ENCODE measurements around the gene WDR72. TPM values are rescaled to one million over a fixed set of nuclear protein-coding genes. Genes with fewer than 3 reads are reported as not detected.
"Not testable (repeated sequence)": the region's sequence is repeated elsewhere in the genome, so short reads cannot be mapped to it uniquely, and the experiment has no call there.

The WDR72 gene
- total RNA-seq, 2 experiments from 2014 or later: not detected

DNA sequence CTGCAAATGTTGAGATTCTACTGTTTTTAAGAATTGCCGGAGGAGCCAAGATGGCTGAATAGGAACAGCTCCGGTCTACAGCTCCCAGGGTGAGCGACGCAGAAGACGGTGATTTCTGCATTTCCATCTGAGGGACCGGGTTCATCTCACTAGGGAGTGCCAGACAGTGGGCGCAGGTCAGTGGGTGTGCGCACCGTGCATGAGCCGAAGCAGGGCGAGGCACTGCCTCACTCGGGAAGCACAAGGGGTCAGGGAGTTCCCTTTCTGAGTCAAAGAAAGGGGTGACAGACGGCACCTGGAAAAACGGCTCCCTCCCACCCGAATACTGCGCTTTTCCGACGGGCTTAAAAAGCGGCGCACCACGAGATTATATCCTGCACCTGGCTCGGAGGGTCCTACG is 75.3 kb downstream of the WDR72 start:
- not testable (repeated sequence) for DNase-seq

DNA sequence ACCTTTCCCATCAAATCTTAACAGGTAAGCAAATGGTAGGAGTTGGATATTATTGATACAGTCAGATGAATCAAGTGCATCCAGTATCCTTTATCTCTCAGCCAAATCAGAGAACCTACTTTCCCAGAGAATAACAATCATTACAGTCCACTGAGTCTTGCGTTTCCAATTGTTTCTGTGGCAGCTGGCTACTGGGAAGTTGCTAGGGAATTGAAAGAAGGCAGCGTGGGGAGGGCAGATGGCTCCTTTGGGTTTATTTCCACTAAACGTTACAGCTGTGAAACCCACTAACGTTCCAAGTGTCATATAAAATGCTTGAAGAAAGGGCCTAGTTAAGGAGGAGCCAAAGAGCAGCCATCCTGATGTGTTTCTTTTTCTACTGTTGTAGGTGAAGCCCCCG is 78.4 kb downstream of the WDR72 start:
- H3K4me3 Mint-ChIP-seq: no peak overlapping the region
- no peak for DNase-seq
- intact Hi-C loops (cut with micrococcal nuclease): no loop called here
- no peaks in the 10 kb centered on the region for H3K9me3 Mint-ChIP-seq
- no peak overlapping the region for H3K27ac Mint-ChIP-seq
- no peaks in the 10 kb centered on the region for H3K4me1 Mint-ChIP-seq (ENCODE audit: low read depth)
- no peaks in the 10 kb centered on the region for H3K27me3 Mint-ChIP-seq (ENCODE audit: low read depth)
- CTCF ChIA-PET: no interaction called here
- no peaks in the 10 kb centered on the region for H3K36me3 Mint-ChIP-seq (ENCODE audit: low read depth)

More for the DNA sequence above, 75.3 kb downstream of the WDR72 start:
- H3K4me1 Mint-ChIP-seq (ENCODE audit: low read depth); H3K9me3 Mint-ChIP-seq; CTCF ChIA-PET; H3K4me3 Mint-ChIP-seq; H3K27ac Mint-ChIP-seq; H3K36me3 Mint-ChIP-seq (ENCODE audit: low read depth); intact Hi-C loops (cut with micrococcal nuclease); H3K27me3 Mint-ChIP-seq (ENCODE audit: low read depth): not testable (repeated sequence)

- no peaks in the 10 kb centered on the region for H3K9me3 Mint-ChIP-seq
- no peak for DNase-seq
- no peak overlapping the region for H3K4me3 Mint-ChIP-seq
These were observed 83.6 kb downstream of the WDR72 start for GRCh38 chr15:53675832-53676231.

GRCh38 chr15:53671545-53671944 is 87.9 kb downstream of the WDR72 start:
- Mint-ChIP-seq H3K9me3 (no peaks in the 10 kb centered on the region), H3K4me3 (no peak overlapping the region), H3K27ac (no peak overlapping the region), H3K27me3 (ENCODE audit: low read depth) (no peaks in the 10 kb centered on the region), H3K36me3 (ENCODE audit: low read depth) (no peaks in the 10 kb centered on the region), H3K4me1 (ENCODE audit: low read depth) (no peaks in the 10 kb centered on the region)
- CTCF ChIA-PET: no interaction called here
- DNase-seq: no peak
- intact Hi-C loops (cut with micrococcal nuclease): no loop called here

More at GRCh38 chr15:53675832-53676231, 83.6 kb downstream of the WDR72 start:
- H3K27ac Mint-ChIP-seq: no peak overlapping the region
- no peaks in the 10 kb centered on the region for H3K36me3 Mint-ChIP-seq (ENCODE audit: low read depth)
- intact Hi-C loops (cut with micrococcal nuclease): no loop called here
- CTCF ChIA-PET: no interaction called here
- no peaks in the 10 kb centered on the region for H3K27me3 Mint-ChIP-seq (ENCODE audit: low read depth)
- H3K4me1 Mint-ChIP-seq (ENCODE audit: low read depth): no peaks in the 10 kb centered on the region

GRCh38 chr15:53670701-53671100 is 88.8 kb downstream of the WDR72 start:
- Mint-ChIP-seq H3K36me3 (ENCODE audit: low read depth) (no peaks in the 10 kb centered on the region), H3K9me3 (no peaks in the 10 kb centered on the region), H3K4me3 (no peak overlapping the region), H3K27ac (no peak overlapping the region), H3K27me3 (ENCODE audit: low read depth) (no peaks in the 10 kb centered on the region), H3K4me1 (ENCODE audit: low read depth) (no peaks in the 10 kb centered on the region)
- CTCF ChIA-PET: no interaction called here
- DNase-seq: no peak
- intact Hi-C loops (cut with micrococcal nuclease): no loop called here

GRCh38 chr15:53665930-53666329 is 93.5 kb downstream of the WDR72 start:
- CTCF ChIA-PET: no interaction called here
- DNase-seq: no peak
- Mint-ChIP-seq H3K36me3 (ENCODE audit: low read depth) (no peaks in the 10 kb centered on the region), H3K4me1 (ENCODE audit: low read depth) (no peaks in the 10 kb centered on the region), H3K4me3 (no peak overlapping the region), H3K27ac (no peak overlapping the region), H3K27me3 (ENCODE audit: low read depth) (no peaks in the 10 kb centered on the region), H3K9me3 (no peaks in the 10 kb centered on the region)
- intact Hi-C loops (cut with micrococcal nuclease): no loop called here

GRCh38 chr15:53658827-53659555 is 100.5 kb downstream of the WDR72 start:
- intact Hi-C loops (cut with micrococcal nuclease): no loop called here
- H3K27ac Mint-ChIP-seq: no peak overlapping the region
- H3K27me3 Mint-ChIP-seq (ENCODE audit: low read depth): peaks cover 2% of the 10 kb centered on the region
- H3K4me3 Mint-ChIP-seq: no peak overlapping the region
- no peaks in the 10 kb centered on the region for H3K9me3 Mint-ChIP-seq
- CTCF ChIA-PET: no interaction called here
- no peaks in the 10 kb centered on the region for H3K36me3 Mint-ChIP-seq (ENCODE audit: low read depth)
- DNase-seq: no peak
- no peaks in the 10 kb centered on the region for H3K4me1 Mint-ChIP-seq (ENCODE audit: low read depth)

GRCh38 chr15:53658255-53658654 is 101.2 kb downstream of the WDR72 start:
- H3K36me3 Mint-ChIP-seq (ENCODE audit: low read depth): no peaks in the 10 kb centered on the region
- intact Hi-C loops (cut with micrococcal nuclease): no loop called here
- H3K27me3 Mint-ChIP-seq (ENCODE audit: low read depth): peaks cover 3% of the 10 kb centered on the region
- H3K9me3 Mint-ChIP-seq: no peaks in the 10 kb centered on the region
- CTCF ChIA-PET: no interaction called here
- no peak overlapping the region for H3K27ac Mint-ChIP-seq
- no peaks in the 10 kb centered on the region for H3K4me1 Mint-ChIP-seq (ENCODE audit: low read depth)
- no peak overlapping the region for H3K4me3 Mint-ChIP-seq
- DNase-seq: no peak

DNA sequence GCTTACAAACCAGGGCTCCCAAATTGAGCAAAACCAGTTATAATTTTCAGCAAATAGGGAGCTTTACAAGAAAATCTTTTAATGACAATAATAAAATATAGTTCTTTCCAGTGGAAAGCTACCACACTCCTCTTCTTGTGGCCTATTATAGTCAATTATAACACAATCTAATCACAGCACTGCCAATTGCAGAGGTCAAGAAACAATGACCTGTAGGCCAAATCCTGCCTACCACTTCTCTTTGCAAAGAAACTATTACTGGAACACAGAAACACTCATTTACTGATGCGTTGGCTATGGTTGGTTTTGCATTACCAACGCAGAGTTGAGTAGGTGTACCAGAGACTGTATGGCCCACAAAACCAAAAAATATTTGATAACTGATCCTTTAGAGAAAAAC is 110.5 kb downstream of the WDR72 start:
- Mint-ChIP-seq H3K27me3 (ENCODE audit: low read depth) (peaks cover 10% of the 10 kb centered on the region), H3K9me3 (no peaks in the 10 kb centered on the region), H3K4me1 (ENCODE audit: low read depth) (no peaks in the 10 kb centered on the region), H3K36me3 (ENCODE audit: low read depth) (no peaks in the 10 kb centered on the region), H3K4me3 (no peak overlapping the region), H3K27ac (no peak overlapping the region)
- no peak for DNase-seq
- intact Hi-C loops (cut with micrococcal nuclease): no loop called here
- CTCF ChIA-PET: no interaction called here

DNA sequence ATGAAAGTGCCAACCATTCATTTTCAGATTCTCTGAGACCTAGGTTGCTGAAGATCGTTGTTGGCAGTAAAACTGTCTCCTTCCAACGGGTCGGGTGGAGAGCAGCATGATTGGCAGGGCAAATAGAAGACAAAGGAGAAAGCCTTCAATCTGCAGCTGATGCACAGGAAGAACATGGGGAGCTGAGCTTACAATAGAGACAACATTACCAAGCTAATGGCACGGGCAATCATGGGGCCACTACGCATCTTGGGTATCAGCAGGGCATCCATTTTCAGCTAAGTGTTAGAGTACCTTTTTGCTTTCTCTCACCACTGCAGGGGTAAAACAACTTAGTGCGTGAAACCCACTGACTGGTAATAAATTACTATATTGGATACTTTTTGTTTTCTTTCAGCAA is 114.8 kb downstream of the WDR72 start:
- H3K36me3 Mint-ChIP-seq (ENCODE audit: low read depth): no peaks in the 10 kb centered on the region
- H3K27me3 Mint-ChIP-seq (ENCODE audit: low read depth): peaks cover 6% of the 10 kb centered on the region
- H3K4me3 Mint-ChIP-seq: no peak overlapping the region
- intact Hi-C loops (cut with micrococcal nuclease): no loop called here
- no peaks in the 10 kb centered on the region for H3K9me3 Mint-ChIP-seq
- H3K27ac Mint-ChIP-seq: no peak overlapping the region
- H3K4me1 Mint-ChIP-seq (ENCODE audit: low read depth): no peaks in the 10 kb centered on the region
- CTCF ChIA-PET: no interaction called here
- DNase-seq: no peak

- H3K4me3 Mint-ChIP-seq: no peak overlapping the region
- H3K27me3 Mint-ChIP-seq (ENCODE audit: low read depth): peaks cover 6% of the 10 kb centered on the region
- peaks cover 16% of the 10 kb centered on the region for H3K9me3 Mint-ChIP-seq
- no peak overlapping the region for H3K27ac Mint-ChIP-seq
- no peaks in the 10 kb centered on the region for H3K4me1 Mint-ChIP-seq (ENCODE audit: low read depth)
- CTCF ChIA-PET: no interaction called here
- intact Hi-C loops (cut with micrococcal nuclease): no loop called here
- no peak for DNase-seq
- H3K36me3 Mint-ChIP-seq (ENCODE audit: low read depth): no peaks in the 10 kb centered on the region
These were observed 124.9 kb downstream of the WDR72 start for GRCh38 chr15:53634517-53635106.

DNA sequence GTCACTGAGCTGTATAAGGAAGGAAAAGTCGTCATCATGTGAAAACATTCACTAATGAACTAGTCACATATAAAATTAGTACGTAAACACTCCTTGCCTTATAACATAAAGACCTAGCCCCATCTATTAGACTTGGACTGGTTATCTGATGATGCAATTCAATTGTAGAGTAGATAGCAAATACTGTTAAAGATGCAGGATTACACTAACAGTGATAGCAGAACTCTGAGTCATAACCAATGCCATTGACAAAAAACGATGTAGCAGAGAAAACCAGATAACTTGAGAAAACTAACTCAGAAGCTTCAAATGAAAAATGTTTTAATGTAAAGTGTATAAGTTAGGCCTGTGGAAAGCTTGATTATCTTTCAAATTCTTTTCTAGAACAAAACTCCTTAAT is 132.2 kb downstream of the WDR72 start:
- H3K9me3 Mint-ChIP-seq: peaks cover 13% of the 10 kb centered on the region
- no peak overlapping the region for H3K4me3 Mint-ChIP-seq
- CTCF ChIA-PET: no interaction called here
- no peaks in the 10 kb centered on the region for H3K27me3 Mint-ChIP-seq (ENCODE audit: low read depth)
- no peak overlapping the region for H3K27ac Mint-ChIP-seq
- no peak for DNase-seq
- intact Hi-C loops (cut with micrococcal nuclease): no loop called here
- H3K4me1 Mint-ChIP-seq (ENCODE audit: low read depth): no peaks in the 10 kb centered on the region
- no peaks in the 10 kb centered on the region for H3K36me3 Mint-ChIP-seq (ENCODE audit: low read depth)

Measured in activated naive CD4-positive, alpha-beta T cell treated with anti-CD3 and anti-CD28 coated beads for 36 hours (primary cell).